BLaER1 treated with 17β-estradiol and CSF1 and Interleukin-3, amounts not matched to agents 10 nM and 100 nM (cell line): ENCODE results near the gene TMEM30A.

Source experiments
- H3K27ac ChIP-seq, 11 experiments: shearing (Covaris generic); formaldehyde crosslinking; 2 replicates each; pipeline ENCODE4 v1.8.1; 2022
- H3K27me3 ChIP-seq, 11 experiments: shearing (Covaris generic); formaldehyde crosslinking; 2 replicates each; pipeline ENCODE4 v1.8.1; 2022
- H3K36me3 ChIP-seq, 11 experiments: shearing (Covaris generic); formaldehyde crosslinking; 2 replicates each; pipeline ENCODE4 v1.8.1; 2022
- H3K4me1 ChIP-seq, 10 experiments: shearing (Covaris generic); formaldehyde crosslinking; 2 replicates each; pipeline ENCODE4 v1.8.1; 2022
- H3K4me2 ChIP-seq, 11 experiments: shearing (Covaris generic); formaldehyde crosslinking; 2 replicates each; pipeline ENCODE4 v1.8.1; 2022
- H3K4me3 ChIP-seq, 10 experiments: shearing (Covaris generic); formaldehyde crosslinking; 2 replicates each; pipeline ENCODE4 v1.8.1; 2022
- H3K9ac ChIP-seq, 11 experiments: shearing (Covaris generic); formaldehyde crosslinking; 2 replicates each; pipeline ENCODE4 v1.8.1; 2022
- H3K9me3 ChIP-seq, 11 experiments: shearing (Covaris generic); formaldehyde crosslinking; replicated peaks in 1 of 11; 2 replicates each; pipeline ENCODE4 v1.8.1; 2022
- H4K20me1 ChIP-seq, 11 experiments: shearing (Covaris generic); formaldehyde crosslinking; 2 replicates each; pipeline ENCODE4 v1.8.1; 2022
- Cebpa-rat ChIP-seq, 11 experiments: shearing (Covaris generic); IDR thresholded peaks; 2 replicates each; pipeline ENCODE4 v1.8.1; 2022

TMEM30A gene

DNA sequence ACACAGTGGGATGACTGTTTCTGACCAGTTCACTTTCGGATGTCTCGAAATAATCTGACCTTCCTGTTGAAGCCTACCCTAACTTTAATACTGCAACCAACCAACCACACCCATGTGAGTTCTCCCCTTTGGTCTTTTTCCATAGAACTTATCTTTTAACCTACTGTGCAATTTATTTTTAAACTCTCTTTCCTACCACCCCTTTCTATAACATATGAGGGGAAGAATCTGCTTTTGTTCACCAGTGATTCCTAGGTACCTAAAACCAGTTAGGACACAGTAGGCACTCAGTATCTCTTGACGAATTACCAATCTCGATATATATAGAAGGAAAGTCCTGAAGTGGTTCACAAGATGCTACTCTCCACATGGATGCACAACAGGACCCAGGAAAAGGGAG is 48.0 kb downstream of the TMEM30A start:
- Histone ChIP-seq H3K36me3 (peaks cover 44 to 65% (median 53%) of the 10 kb centered on the region in 11 experiments), H3K9ac (no peak overlapping the region), H3K9me3 (no peaks in the 10 kb centered on the region), H3K4me3 (no peak overlapping the region), H3K27me3 (no peaks in the 10 kb centered on the region), H3K27ac (no peak overlapping the region), H3K4me2 (peak overlapping the region in 3 of 11 experiments; percentile 27 to 51 (median 27); a peak in 5 of 22 replicates), H3K4me1 (peaks cover 0 to 27% (median 11%) of the 10 kb centered on the region in 10 experiments; a peak in 16 of 20 replicates), H4K20me1 (peaks cover 0 to 28% (median 13%) of the 10 kb centered on the region in 11 experiments; a peak in 9 of 22 replicates)
- TF ChIP-seq Cebpa-rat (IDR thresholded peaks at IDR 0.05): no peak

DNA sequence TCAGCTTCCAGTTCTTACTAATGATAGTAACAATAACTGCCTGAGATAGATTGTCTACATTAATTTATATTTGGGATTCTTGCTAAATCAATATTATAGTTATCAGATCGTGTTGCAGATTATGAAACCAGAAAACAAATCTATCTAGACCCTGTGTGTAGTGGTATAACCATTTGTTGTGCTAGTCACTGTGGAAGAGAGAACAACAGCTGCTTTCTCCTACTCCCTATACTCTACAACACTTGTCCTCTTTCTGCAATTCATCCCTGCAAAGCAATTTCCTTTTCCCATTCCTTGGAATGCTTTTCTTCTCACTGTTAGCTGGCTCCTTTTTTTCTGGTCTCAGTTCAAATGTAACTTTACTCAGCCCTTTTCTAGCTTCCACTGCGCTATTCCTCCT is 49.3 kb downstream of the TMEM30A start:
- Histone ChIP-seq H3K4me3 (no peak overlapping the region), H3K27me3 (no peaks in the 10 kb centered on the region), H3K9ac (no peak overlapping the region), H3K9me3 (no peaks in the 10 kb centered on the region), H4K20me1 (peaks cover 0 to 17% (median 11%) of the 10 kb centered on the region in 11 experiments; a peak in 8 of 22 replicates), H3K36me3 (peaks cover 37 to 51% (median 43%) of the 10 kb centered on the region in 11 experiments), H3K4me1 (peaks cover 0 to 24% (median 5%) of the 10 kb centered on the region in 10 experiments; a peak in 9 of 20 replicates), H3K4me2 (no peak overlapping the region), H3K27ac (no peak overlapping the region)
- TF ChIP-seq Cebpa-rat (IDR thresholded peaks at IDR 0.05): no peak

DNA sequence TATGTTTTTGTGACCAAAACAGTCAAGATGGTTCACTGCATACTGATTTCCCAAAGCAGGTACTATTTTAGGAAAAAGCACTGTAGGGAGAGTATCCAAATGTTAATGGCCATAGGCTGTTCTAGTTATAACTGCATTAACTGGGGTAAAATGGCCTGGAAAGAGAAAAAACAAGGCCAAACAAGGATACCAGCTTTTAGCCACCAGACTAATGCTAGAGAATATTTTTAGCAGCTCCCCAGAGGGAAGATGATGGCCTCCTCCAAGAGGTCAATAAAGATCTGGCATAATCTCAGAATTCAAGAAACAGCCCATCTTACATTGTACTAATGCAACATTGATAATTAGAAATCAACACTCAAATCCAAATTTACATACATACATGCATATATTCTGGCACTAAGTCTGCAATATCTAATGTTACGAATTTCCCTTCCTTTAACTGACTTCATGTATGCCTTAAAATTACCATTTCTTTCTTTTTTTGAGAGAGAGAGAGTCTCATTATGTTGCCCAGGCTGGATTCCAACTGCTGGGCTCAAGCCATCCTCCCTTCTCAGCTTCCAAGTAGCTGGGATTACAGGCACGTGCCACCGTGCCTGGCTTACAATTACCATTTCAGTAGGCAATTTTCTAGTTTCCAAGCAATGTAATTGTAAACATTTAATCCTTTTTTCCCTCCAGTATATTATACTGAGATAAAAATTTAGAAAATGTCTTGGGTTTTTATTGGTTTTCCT is 50.3 kb downstream of the TMEM30A start:
- Histone ChIP-seq H4K20me1 (peaks cover 0 to 11% (median 5%) of the 10 kb centered on the region in 11 experiments; a peak in 6 of 22 replicates), H3K27me3 (no peaks in the 10 kb centered on the region), H3K9me3 (no peaks in the 10 kb centered on the region), H3K9ac (no peak overlapping the region), H3K27ac (no peak overlapping the region), H3K4me2 (peak overlapping the region in 3 of 11 experiments; percentile 4 to 34 (median 21); a peak in 4 of 22 replicates), H3K4me1 (peaks cover 0 to 24% (median 5%) of the 10 kb centered on the region in 10 experiments; a peak in 9 of 20 replicates), H3K4me3 (no peak overlapping the region), H3K36me3 (peaks cover 27 to 41% (median 34%) of the 10 kb centered on the region in 11 experiments)
- TF ChIP-seq Cebpa-rat (IDR thresholded peaks at IDR 0.05): no peak

DNA sequence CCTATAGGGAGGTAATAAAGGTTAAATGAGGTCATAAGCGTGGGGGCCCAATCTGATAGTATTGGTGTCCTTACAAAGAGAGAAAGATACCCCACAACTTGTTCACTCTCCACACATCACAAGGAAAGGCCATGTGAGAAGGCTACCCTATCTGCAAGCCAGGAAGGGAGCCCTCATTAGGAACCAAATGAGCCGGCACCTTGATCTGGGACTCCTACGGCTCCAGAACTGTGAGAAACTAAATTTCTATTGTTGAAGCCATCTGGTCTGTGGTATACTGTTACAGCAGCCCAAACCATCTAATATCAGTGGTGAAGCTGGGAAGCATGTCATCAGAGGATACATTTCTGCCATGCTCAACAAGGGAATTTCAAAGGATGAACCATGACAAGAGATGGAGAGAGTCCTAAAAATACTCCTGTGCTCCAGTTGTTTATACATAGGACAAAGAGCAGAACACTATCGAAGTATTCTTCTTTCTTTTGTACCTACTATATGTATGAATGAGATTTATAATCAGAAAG is 51.4 kb downstream of the TMEM30A start:
- H3K4me3 ChIP-seq: no peak overlapping the region
- peaks cover 0 to 24% (median 5%) of the 10 kb centered on the region in 10 experiments; a peak in 9 of 20 replicates for H3K4me1 ChIP-seq
- 0 out of 22 replicates have a peak, but pooled peaks cover 0 to 5% (median 0%) of the 10 kb centered on the region in 11 experiments for H4K20me1 ChIP-seq
- no peak overlapping the region for H3K4me2 ChIP-seq
- H3K27ac ChIP-seq: no peak overlapping the region
- no peaks in the 10 kb centered on the region for H3K9me3 ChIP-seq
- no peak for TF ChIP-seq Cebpa-rat (IDR thresholded peaks at IDR 0.05)
- H3K9ac ChIP-seq: no peak overlapping the region
- H3K36me3 ChIP-seq: peaks cover 18 to 30% (median 22%) of the 10 kb centered on the region in 11 experiments
- H3K27me3 ChIP-seq: no peaks in the 10 kb centered on the region

- Histone ChIP-seq H3K9ac (no peak overlapping the region), H3K4me1 (peaks cover 0 to 12% (median 0%) of the 10 kb centered on the region in 10 experiments; a peak in 5 of 20 replicates), H3K9me3 (no peaks in the 10 kb centered on the region), H3K36me3 (peaks cover 0 to 6% (median under 1%) of the 10 kb centered on the region in 11 experiments; a peak in 4 of 22 replicates), H3K27me3 (no peaks in the 10 kb centered on the region), H3K4me2 (no peak overlapping the region), H3K4me3 (no peak overlapping the region), H3K27ac (no peak overlapping the region), H4K20me1 (no peaks in the 10 kb centered on the region)
- TF ChIP-seq Cebpa-rat (IDR thresholded peaks at IDR 0.05): no peak
Measured at GRCh38 chr6:75230484-75231325, 53.9 kb downstream of the TMEM30A start.

DNA sequence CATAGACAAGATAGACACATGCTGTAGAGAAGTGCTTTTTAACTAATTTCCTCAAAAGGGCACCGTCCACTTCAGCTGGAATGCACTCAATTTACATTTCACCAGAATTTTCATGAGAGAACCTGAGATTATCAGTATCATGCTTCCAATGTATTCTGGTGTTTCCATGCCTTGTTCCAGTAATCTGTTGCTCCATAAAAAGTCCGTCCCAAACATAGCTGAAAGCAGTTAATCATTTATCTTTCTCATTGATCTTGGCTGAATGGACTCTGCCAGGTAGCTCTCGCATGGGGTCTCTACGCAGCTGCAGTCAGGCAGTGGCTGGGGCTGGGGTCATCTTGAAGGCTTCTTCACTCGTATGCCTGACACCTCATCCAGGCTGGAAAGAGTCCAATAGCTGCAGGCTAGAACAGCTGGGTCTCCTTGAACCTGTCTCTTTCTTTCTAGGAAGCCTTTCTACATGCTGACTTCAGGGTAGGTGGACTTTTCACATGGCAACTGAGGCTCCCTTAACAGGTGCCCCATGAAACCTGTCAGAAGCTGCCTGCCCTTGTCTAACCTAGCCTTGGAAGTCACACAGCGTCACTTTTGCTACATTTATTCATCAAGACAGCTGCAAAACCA is 60.2 kb downstream of the TMEM30A start:
- Histone ChIP-seq H3K36me3 (no peaks in the 10 kb centered on the region), H3K9ac (no peak overlapping the region), H3K27ac (no peak overlapping the region), H3K9me3 (no peaks in the 10 kb centered on the region), H3K4me1 (peaks cover 0 to 4% (median 0%) of the 10 kb centered on the region in 10 experiments; a peak in 1 of 20 replicates), H3K4me2 (no peak overlapping the region), H3K27me3 (no peaks in the 10 kb centered on the region), H4K20me1 (no peaks in the 10 kb centered on the region), H3K4me3 (no peak overlapping the region)
- TF ChIP-seq Cebpa-rat (IDR thresholded peaks at IDR 0.05): no peak

DNA sequence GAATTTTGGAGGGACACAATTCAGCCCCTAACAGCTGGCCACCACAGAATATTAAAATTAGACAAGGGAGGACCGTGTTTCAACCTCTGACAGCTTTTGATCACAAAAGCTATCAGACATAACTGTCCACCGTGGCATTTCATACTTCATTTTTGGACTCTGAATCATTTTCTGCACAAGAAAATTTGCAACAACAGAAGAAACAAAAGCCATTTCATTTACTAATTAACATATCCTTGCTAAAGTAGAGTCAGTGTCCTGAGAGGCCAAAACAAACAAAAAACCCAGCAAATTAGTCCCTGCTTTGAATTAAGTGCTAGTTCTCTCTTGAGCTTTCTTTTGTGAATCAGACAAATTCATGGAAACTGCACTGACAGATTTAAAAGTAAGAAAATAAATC is 61.2 kb downstream of the TMEM30A start:
- no peak overlapping the region for H3K27ac ChIP-seq
- no peaks in the 10 kb centered on the region for H3K36me3 ChIP-seq
- H3K4me2 ChIP-seq: no peak overlapping the region
- no peaks in the 10 kb centered on the region for H4K20me1 ChIP-seq
- no peaks in the 10 kb centered on the region for H3K27me3 ChIP-seq
- TF ChIP-seq Cebpa-rat (IDR thresholded peaks at IDR 0.05): no peak
- H3K9me3 ChIP-seq: no peaks in the 10 kb centered on the region
- peaks cover 0 to 4% (median 0%) of the 10 kb centered on the region in 10 experiments; a peak in 1 of 20 replicates for H3K4me1 ChIP-seq
- H3K9ac ChIP-seq: no peak overlapping the region
- no peak overlapping the region for H3K4me3 ChIP-seq

DNA sequence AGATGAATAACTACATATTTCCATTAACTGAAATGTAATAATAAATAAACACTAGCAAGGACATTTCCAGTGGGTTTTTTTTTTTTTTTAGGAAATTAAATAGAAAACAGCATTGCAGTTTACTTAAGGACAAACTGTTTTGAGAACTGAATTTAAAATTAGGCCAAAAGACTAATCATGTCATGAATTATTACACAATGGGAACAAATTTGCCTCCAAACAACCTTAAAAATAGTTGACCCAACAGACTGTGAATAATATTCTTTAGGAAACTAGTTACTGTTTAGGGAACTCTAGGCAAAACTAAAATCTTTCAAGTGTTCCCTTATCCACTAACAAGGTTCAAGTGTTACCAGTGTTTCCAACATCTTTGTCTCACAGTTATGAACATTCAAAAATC is 62.3 kb downstream of the TMEM30A start:
- no peak overlapping the region for H3K4me3 ChIP-seq
- no peaks in the 10 kb centered on the region for H3K9me3 ChIP-seq
- H3K27me3 ChIP-seq: no peaks in the 10 kb centered on the region
- H3K36me3 ChIP-seq: no peaks in the 10 kb centered on the region
- H3K9ac ChIP-seq: no peak overlapping the region
- H4K20me1 ChIP-seq: no peaks in the 10 kb centered on the region
- TF ChIP-seq Cebpa-rat (IDR thresholded peaks at IDR 0.05): no peak
- no peak overlapping the region for H3K27ac ChIP-seq
- peaks cover 0 to 13% (median 0%) of the 10 kb centered on the region in 10 experiments; a peak in 6 of 20 replicates for H3K4me1 ChIP-seq
- no peak overlapping the region for H3K4me2 ChIP-seq
